HTR-8/SVneo (cell line): Measurements from ENCODE around the gene CAPN5.
"Not testable (repeated sequence)": the region's sequence is repeated elsewhere in the genome, so short reads cannot be mapped to it uniquely, and the experiment has no call there.

Experiments used
- DNase-seq: peaks from one replicate; pipeline ENCODE4 v3.0.0; 2011; ENCODE audit warnings: low spot score, mixed read lengths; ENCODE audit not compliant: insufficient read length
- FAIRE-seq: peaks from 2 replicates; lab custom pipeline; 2011; peaks lifted over from hg19 to GRCh38; lab: Jason Lieb, UNC

Gene CAPN5

GRCh38 chr11:77040889-77041288 lies 25.9 kb upstream of the CAPN5 start:
- DNase-seq = no peak
- no peak for FAIRE-seq

GRCh38 chr11:77042111-77042726 lies 24.6 kb upstream of the CAPN5 start:
- DNase-seq = no peak
- no peak for FAIRE-seq

DNA sequence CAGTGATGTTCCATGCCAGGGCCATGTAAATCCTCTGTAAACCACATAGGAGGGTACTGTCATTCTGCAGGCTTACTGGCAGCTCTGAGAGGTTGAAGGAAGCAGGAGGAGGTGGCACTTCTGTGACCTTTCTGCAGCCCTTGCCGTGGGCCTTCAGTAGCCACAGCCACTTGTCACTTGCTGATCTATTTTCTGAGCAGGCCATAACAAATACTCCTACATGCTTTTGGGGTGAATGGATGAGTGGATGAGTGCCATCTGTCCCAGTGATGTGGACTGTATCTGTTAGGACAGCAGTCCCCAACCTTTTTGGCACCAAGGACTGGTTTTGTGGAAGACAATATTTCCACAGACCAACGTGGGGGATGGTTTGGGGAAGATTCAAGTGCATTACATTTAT lies 22.4 kb upstream of the CAPN5 start:
- no peak for FAIRE-seq

GRCh38 chr11:77044886-77045285 lies 21.9 kb upstream of the CAPN5 start:
- FAIRE-seq = no peak
- no peak for DNase-seq

More for the DNA sequence above, 22.4 kb upstream of the CAPN5 start:
- DNase-seq = no peak

- DNase-seq (peak; percentile 68), FAIRE-seq (no peak)
Observed at GRCh38 chr11:77046060-77046501, 20.7 kb upstream of the CAPN5 start.

GRCh38 chr11:77047007-77047927 lies 19.5 kb upstream of the CAPN5 start:
- FAIRE-seq = no peak
- DNase-seq = peak; percentile 67

DNA sequence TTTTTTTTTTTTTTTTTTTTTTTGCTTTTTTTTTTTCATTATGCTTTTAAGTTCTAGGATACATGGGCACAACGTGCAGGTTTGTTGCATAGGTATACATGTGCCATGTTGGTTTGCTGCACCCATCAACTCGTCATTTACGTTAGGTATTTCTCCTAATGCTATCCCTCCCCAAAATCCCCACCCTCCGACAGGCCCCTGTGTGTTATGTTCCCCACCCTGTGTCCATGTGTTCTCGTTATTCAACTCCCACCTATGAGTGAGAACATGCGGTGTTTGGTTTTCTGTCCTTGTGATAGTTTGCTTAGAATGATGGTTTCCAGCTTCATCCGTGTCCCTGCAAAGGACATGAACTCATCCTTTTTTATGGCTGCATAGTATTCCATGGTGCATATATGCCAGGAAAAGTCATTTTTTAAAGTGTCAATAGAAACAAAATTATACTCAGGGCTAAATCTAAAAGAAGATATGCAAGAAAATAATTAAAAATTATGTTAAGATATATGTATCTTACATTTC lies 18.8 kb upstream of the CAPN5 start:
- FAIRE-seq, DNase-seq: not testable (repeated sequence)

- FAIRE-seq = no peak
- DNase-seq = no peak
Observed at GRCh38 chr11:77049026-77049425, 17.7 kb upstream of the CAPN5 start.

DNA sequence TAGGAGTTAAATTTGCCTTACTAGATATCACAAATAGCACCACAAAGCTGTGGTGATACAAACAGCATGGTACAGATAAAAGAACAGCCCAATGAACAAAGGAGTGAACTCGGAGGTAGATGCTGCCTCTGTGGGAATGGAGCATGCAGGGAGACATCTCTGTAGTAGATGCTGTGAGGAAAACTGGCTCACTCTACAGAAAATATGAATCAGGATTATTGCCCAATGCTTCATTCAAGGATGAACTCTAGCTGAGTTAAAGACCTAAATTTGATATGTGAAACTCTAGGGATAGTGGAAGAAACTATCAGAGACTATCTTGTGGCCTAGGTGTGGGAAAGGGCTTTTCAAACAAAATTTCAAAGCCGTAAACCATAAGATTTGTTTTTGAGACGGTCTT lies 15.3 kb upstream of the CAPN5 start:
- no peak for DNase-seq
- no peak for FAIRE-seq

GRCh38 chr11:77052518-77052917 lies 14.3 kb upstream of the CAPN5 start:
- FAIRE-seq (no peak), DNase-seq (no peak)

GRCh38 chr11:77053217-77054015 lies 13.4 kb upstream of the CAPN5 start:
- no peak for DNase-seq
- FAIRE-seq = no peak

DNA sequence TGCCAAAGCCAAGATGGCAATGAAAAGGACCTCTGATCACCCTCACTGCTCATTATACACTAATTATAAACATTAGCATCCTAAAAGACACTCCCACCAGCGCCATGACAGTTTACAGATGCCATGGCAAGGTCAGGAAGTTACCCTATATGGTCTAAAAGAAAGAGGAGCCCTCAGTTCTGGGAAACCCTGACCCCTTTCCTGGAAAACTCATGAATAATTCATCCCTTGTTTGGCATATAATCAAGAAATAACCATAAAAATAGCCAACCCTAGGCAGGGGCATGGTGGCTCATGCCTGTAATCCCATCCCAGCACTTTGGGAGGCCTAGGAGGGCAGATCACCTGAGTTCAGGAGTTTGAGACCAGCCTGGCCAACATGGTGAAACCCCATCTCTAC lies 12.7 kb upstream of the CAPN5 start:
- DNase-seq (no peak), FAIRE-seq (no peak)

GRCh38 chr11:77055101-77055561 lies 11.6 kb upstream of the CAPN5 start:
- DNase-seq (no peak), FAIRE-seq (no peak)

- FAIRE-seq (no peak), DNase-seq (no peak)
Observed at GRCh38 chr11:77055913-77056312, 10.9 kb upstream of the CAPN5 start.

- no peak for FAIRE-seq
- no peak for DNase-seq
Observed at GRCh38 chr11:77056814-77057402, 9.9 kb upstream of the CAPN5 start.

GRCh38 chr11:77057938-77058474 lies 8.8 kb upstream of the CAPN5 start:
- DNase-seq (no peak), FAIRE-seq (no peak)

DNA sequence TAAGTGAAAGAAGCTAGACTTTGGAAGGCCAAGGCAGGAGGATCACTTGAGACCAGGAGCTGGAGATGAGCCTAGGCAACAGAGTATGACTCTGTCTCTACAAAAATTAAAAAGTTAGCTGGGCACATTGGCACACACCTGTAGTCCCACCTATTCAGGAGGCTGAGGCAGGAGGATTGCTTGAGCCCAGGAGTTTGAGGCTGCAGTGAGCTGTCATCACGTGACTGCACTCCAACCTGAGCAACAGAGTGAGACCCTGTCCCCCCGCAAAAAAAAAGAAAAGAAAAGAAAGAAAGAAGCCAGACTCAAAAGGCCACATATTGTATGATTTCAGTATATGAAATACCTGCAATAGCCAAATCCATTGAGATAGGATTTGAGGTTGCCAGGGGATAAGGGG lies 7.9 kb upstream of the CAPN5 start:
- DNase-seq (no peak), FAIRE-seq (no peak)

DNA sequence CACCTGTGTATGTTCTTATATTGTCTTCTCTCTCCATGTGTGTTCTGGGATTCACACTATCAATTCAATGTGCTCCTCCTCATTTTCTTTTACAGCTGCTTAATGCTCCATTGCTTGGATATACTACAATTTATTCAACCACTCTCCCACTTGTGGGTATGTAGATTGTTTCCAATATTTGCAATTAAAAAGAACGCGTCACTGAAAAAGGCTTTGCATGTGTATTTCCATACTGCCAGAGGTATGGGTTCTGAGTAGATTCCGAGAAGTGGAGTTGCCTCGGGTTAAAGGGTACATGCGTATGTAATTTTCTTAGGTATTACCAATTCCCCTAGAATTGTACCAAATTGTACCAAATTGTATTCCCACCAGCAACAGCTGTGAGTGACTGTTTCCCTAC lies 7.0 kb upstream of the CAPN5 start:
- FAIRE-seq = no peak
- DNase-seq = no peak

- no peak for DNase-seq
- no peak for FAIRE-seq
Observed at GRCh38 chr11:77060234-77060633, 6.5 kb upstream of the CAPN5 start.

DNA sequence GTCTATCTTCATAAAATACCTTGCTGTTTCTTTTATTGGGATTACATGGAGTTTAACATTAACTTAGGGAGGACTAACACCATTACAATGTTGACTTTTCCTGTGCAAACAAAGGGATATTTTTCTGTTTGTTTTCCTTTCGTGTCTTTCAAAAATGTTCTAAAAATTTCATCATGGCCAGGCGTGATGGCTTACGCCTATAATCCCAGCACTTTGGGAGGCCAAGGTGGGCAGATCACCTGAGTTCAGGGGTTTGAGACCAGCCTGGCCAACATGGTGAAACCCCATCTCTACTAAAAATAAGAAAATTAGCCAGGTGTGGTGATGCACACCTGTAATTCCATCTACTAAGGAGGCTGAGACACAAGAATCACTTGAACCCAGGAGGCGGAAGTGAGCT lies 5.5 kb upstream of the CAPN5 start:
- not testable (repeated sequence) for DNase-seq, FAIRE-seq
